T-helper 2 cell treated with Interferon-gamma antibody and Interleukin-4, amounts not matched to agents 5 μg/mL and 100 μg/mL, for 36 hours (primary cell): ENCODE measurements around the gene ZDHHC16.
"Not testable (repeated sequence)": the region's sequence is repeated elsewhere in the genome, so short reads cannot be mapped to it uniquely, and the experiment has no call there.

Experiments used
- DNase-seq: peaks from one replicate; pipeline ENCODE4 v3.0.0; 2021; ENCODE audit warnings: low spot score
- H3K27ac Mint-ChIP-seq: one replicate; pipeline ENCODE4 v1.8.0; 2021; ENCODE audit warnings: mild to moderate bottlenecking, mixed read lengths
- H3K27me3 Mint-ChIP-seq: one replicate; pipeline ENCODE4 v1.8.0; 2021; ENCODE audit warnings: low read depth, mixed read lengths
- H3K36me3 Mint-ChIP-seq: one replicate; pipeline ENCODE4 v1.8.0; 2021; ENCODE audit warnings: low read depth, mixed read lengths
- H3K4me1 Mint-ChIP-seq: one replicate; pipeline ENCODE4 v1.8.0; 2021; ENCODE audit warnings: low read depth, mixed read lengths
- H3K4me3 Mint-ChIP-seq: one replicate; pipeline ENCODE4 v1.8.0; 2022; ENCODE audit warnings: mild to moderate bottlenecking, moderate library complexity, mixed read lengths
- H3K9me3 Mint-ChIP-seq: one replicate; pipeline ENCODE4 v1.8.0; 2021; ENCODE audit warnings: mixed read lengths

The ZDHHC16 gene

GRCh38 chr10:97479410-97479809, 33.4 kb downstream of the ZDHHC16 start:
- H3K36me3 Mint-ChIP-seq, result peaks cover 51% of the 10 kb centered on the region

DNA sequence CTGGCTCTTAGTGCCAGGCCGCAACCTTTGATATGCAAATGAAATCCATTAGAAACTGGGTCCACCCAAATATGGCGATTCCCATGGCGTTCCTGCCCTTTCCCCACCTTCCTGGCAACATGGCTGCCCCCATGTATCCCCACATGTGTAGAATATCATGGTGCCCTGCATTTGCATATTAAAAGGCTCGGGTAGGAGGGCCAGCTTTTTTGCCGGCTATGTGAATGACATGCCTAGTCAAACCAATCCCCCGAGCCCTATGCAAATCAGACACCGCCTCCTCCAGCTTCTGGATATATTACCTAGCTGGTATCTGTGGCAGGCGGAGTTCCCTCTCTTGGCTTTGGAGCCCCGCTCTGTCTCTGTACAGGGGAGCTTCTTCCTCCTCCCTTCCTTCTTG, 34.0 kb downstream of the ZDHHC16 start:
- H3K4me3 Mint-ChIP-seq, result no peak overlapping the region
- DNase-seq, result no peak
- H3K36me3 Mint-ChIP-seq, result peaks cover 47% of the 10 kb centered on the region
- H3K27me3 Mint-ChIP-seq, result no peaks in the 10 kb centered on the region
- peaks cover 3% of the 10 kb centered on the region for H3K4me1 Mint-ChIP-seq
- no peaks in the 10 kb centered on the region for H3K9me3 Mint-ChIP-seq
- no peak overlapping the region for H3K27ac Mint-ChIP-seq

More at GRCh38 chr10:97479410-97479809, 33.4 kb downstream of the ZDHHC16 start:
- H3K27me3 Mint-ChIP-seq, H3K9me3 Mint-ChIP-seq, DNase-seq, H3K4me3 Mint-ChIP-seq, H3K27ac Mint-ChIP-seq, H3K4me1 Mint-ChIP-seq: not testable (repeated sequence)

DNA sequence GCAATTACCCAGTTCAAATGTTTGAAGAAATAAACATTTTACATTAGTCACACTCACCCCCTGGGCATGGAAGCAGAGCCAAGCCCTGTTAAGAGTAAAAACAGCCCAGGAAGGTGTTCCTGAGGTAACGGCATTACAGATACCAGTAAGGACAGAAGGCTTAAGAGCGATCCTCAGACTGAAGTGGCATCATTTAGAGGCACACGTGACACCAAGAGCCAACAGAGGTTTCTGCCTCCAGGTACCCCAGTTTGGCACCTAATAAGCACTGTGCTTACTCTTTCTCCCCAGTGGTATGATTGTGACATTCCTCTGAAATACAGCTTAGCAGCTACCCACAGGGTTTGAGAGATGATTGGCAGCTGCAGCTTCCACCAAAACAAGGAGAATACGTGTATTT, 35.1 kb downstream of the ZDHHC16 start:
- Mint-ChIP-seq H3K27me3 (no peaks in the 10 kb centered on the region), H3K9me3 (no peaks in the 10 kb centered on the region), H3K27ac (no peak overlapping the region), H3K4me3 (no peak overlapping the region), H3K4me1 (peaks cover 5% of the 10 kb centered on the region), H3K36me3 (peaks cover 45% of the 10 kb centered on the region)
- DNase-seq, result no peak

DNA sequence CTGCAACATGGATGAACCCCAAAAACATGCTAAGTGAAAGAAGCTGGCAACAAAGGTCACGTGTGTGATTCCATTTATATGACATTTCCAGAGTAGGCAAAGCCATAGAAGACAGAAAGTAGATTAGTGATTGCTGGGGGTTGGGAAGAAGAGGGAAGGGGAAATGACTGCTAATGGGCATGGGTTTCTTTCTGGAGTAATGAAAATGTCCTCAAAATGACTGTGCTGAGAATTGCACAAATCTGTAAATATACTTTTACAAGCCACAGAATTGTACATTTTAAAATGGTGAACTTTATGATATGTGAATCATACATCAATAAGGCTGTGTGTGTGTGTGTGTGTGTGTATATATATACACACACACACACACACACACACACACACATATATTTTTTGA, 36.4 kb downstream of the ZDHHC16 start:
- H3K36me3 Mint-ChIP-seq, result peaks cover 42% of the 10 kb centered on the region
- no peak overlapping the region for H3K4me3 Mint-ChIP-seq
- H3K4me1 Mint-ChIP-seq, result peaks cover 8% of the 10 kb centered on the region
- no peak overlapping the region for H3K27ac Mint-ChIP-seq
- no peaks in the 10 kb centered on the region for H3K9me3 Mint-ChIP-seq
- H3K27me3 Mint-ChIP-seq, result no peaks in the 10 kb centered on the region
- no peak for DNase-seq

DNA sequence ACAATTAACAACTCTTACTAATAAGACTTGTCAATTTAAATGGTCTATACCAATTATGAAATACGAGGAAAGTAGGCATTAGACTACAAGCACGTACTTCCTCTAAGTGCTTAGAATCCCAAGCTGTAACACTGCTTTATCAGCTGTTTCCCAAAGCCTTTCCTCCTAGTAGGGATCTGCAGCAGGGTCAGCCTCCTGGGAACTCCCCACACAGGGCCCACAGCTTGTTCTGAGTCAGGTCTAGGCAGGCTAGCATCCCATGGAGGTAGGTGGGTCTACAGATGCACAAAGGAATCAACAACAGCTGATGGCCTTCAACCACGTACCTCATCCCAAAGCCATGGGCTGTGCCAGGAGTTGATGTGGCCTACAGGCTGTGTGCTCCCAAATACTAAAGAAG, 37.5 kb downstream of the ZDHHC16 start:
- H3K36me3 Mint-ChIP-seq, result peaks cover 35% of the 10 kb centered on the region
- peaks cover 8% of the 10 kb centered on the region for H3K4me1 Mint-ChIP-seq
- no peak overlapping the region for H3K4me3 Mint-ChIP-seq
- H3K27ac Mint-ChIP-seq, result no peak overlapping the region
- DNase-seq, result no peak
- H3K9me3 Mint-ChIP-seq, result no peaks in the 10 kb centered on the region
- no peaks in the 10 kb centered on the region for H3K27me3 Mint-ChIP-seq

DNA sequence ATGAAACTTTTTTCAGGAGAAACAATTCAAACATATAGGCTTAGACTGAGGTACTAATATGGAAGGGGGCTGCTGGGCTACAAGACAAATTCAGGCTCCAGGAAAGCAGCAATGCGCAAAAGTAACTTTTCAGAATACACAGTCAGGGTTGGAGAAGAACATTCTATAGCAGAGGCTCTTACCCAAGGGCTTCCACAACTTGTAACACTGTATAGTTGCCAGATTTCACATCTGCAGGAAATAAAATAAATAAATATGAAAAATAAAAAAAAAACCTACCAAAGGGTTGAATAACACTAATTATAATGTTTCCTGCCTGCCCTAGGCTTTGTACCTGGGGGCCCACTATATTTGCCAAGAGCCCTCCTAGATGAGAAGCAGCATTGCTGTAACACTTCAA, 37.9 kb downstream of the ZDHHC16 start:
- Mint-ChIP-seq H3K36me3 (peaks cover 35% of the 10 kb centered on the region), H3K4me3 (no peak overlapping the region), H3K4me1 (peaks cover 8% of the 10 kb centered on the region), H3K27ac (no peak overlapping the region), H3K9me3 (no peaks in the 10 kb centered on the region), H3K27me3 (no peaks in the 10 kb centered on the region)
- DNase-seq, result no peak

DNA sequence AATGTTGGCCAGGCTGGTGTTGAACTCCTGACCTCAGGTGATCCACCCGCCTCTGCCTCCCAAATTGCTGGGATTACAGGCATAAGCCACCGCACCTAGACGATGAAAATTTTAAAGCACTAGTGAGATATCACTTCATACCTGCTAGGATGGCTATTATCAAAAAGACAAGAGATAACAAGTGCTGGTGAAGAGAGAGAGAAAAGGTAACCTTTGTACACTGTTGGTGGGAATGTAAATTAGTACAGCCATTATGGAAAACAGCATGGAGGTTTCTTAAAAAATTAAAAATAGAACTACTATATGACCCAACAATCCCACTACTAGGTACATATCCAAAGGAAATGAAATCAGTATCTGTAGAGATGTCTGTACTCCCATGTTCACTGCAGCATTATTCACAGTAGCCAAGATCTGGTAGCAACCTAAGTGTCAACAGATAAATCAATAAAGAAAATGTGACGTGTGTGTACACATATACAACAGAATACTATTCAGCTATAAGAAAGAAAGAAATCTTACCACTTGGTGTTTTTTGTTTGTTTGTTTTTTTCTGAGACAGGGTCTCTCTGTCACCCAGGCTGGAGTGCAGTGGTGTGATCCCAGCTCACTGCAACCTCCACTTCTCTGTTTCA, 39.8 kb downstream of the ZDHHC16 start:
- H3K4me3 Mint-ChIP-seq, result no peak overlapping the region
- peaks cover 13% of the 10 kb centered on the region for H3K4me1 Mint-ChIP-seq
- H3K36me3 Mint-ChIP-seq, result peaks cover 28% of the 10 kb centered on the region
- DNase-seq, result no peak
- no peaks in the 10 kb centered on the region for H3K9me3 Mint-ChIP-seq
- H3K27me3 Mint-ChIP-seq, result no peaks in the 10 kb centered on the region
- no peak overlapping the region for H3K27ac Mint-ChIP-seq

DNA sequence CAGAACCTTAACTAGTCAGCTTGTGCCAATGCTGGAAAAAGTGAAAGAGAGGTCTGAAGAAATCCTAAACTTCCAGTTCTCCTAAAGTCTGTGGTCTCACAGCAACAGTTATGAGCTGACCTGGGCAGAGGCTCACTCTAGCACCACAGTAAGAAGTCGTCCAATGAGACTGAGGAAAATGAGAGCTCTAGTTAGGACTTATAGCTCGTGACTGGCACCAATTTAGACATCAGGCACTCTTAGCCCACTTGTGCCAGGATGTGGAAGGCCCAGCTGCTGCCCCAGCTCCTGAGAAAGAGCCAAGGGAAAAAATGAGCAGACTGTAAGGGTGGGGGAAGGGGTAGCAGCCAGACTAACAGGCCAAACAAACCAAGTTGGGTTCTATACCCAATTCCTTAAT, 44.6 kb downstream of the ZDHHC16 start:
- no peaks in the 10 kb centered on the region for H3K9me3 Mint-ChIP-seq
- peaks cover 23% of the 10 kb centered on the region for H3K4me1 Mint-ChIP-seq
- peaks cover 15% of the 10 kb centered on the region for H3K36me3 Mint-ChIP-seq
- no peak for DNase-seq
- H3K27me3 Mint-ChIP-seq, result no peaks in the 10 kb centered on the region
- H3K27ac Mint-ChIP-seq, result no peak overlapping the region
- H3K4me3 Mint-ChIP-seq, result no peak overlapping the region

DNA sequence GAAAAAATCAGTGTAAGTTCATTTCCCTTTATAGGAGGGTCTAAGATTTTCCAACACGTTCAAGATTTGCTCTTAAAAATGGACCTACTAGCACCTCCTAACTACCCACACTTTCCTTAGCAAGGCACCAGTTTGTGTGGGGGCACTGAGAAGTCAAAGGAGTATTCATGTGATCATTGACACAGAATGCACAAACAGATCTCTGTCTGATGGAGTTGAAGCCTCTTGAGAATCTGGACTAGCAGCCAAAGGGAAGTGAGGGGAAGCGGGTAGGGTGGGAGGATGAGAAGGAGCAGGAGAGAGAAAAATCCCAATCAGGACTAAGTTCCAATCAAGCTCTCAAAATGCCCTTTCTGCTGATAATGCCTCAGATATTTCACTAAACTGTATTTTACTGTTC, 48.2 kb downstream of the ZDHHC16 start:
- no peak overlapping the region for H3K4me3 Mint-ChIP-seq
- DNase-seq, result no peak
- no peak overlapping the region for H3K27ac Mint-ChIP-seq
- H3K4me1 Mint-ChIP-seq, result peaks cover 33% of the 10 kb centered on the region
- H3K27me3 Mint-ChIP-seq, result no peaks in the 10 kb centered on the region
- no peaks in the 10 kb centered on the region for H3K9me3 Mint-ChIP-seq
- peaks cover 7% of the 10 kb centered on the region for H3K36me3 Mint-ChIP-seq

GRCh38 chr10:97494863-97495506, 49.0 kb downstream of the ZDHHC16 start:
- H3K36me3 Mint-ChIP-seq, result peaks cover 5% of the 10 kb centered on the region
- peaks cover 5% of the 10 kb centered on the region for H3K27me3 Mint-ChIP-seq
- H3K4me1 Mint-ChIP-seq, result peaks cover 31% of the 10 kb centered on the region
- no peaks in the 10 kb centered on the region for H3K9me3 Mint-ChIP-seq
- peak overlapping the region; percentile 50 for H3K4me3 Mint-ChIP-seq
- no peak for DNase-seq
- peak overlapping the region; percentile 81 for H3K27ac Mint-ChIP-seq

DNA sequence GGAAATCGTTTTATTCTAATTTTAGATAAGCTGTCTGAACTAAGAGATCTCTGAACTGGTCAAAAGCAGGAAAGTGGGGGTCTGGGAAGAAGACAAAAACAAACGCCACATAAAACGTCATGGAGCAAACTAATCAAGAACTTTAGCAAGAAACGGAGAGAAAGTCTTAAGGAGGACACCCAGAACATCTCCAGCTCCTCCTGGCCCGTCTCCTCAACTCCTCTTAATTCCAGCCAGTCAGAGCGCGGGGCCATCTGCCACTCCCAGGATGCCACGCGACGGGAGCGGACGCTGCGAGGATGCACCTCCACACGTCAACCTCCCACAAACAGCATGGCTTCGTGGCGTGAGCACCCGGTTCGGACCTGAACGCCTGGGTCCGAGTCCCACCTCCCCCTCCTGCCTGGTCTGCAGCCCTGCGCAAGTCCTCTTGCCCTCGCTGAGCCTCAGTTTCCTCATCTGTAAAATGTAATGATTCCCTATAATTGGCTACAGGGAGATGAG, 51.6 kb downstream of the ZDHHC16 start:
- peak; percentile 82 for DNase-seq
- H3K27me3 Mint-ChIP-seq, result peaks cover 29% of the 10 kb centered on the region
- peak overlapping the region; percentile 97 for H3K27ac Mint-ChIP-seq
- H3K9me3 Mint-ChIP-seq, result no peaks in the 10 kb centered on the region
- H3K4me1 Mint-ChIP-seq, result peaks cover 28% of the 10 kb centered on the region
- H3K36me3 Mint-ChIP-seq, result peaks cover 5% of the 10 kb centered on the region
- peak overlapping the region; percentile 97 for H3K4me3 Mint-ChIP-seq

DNA sequence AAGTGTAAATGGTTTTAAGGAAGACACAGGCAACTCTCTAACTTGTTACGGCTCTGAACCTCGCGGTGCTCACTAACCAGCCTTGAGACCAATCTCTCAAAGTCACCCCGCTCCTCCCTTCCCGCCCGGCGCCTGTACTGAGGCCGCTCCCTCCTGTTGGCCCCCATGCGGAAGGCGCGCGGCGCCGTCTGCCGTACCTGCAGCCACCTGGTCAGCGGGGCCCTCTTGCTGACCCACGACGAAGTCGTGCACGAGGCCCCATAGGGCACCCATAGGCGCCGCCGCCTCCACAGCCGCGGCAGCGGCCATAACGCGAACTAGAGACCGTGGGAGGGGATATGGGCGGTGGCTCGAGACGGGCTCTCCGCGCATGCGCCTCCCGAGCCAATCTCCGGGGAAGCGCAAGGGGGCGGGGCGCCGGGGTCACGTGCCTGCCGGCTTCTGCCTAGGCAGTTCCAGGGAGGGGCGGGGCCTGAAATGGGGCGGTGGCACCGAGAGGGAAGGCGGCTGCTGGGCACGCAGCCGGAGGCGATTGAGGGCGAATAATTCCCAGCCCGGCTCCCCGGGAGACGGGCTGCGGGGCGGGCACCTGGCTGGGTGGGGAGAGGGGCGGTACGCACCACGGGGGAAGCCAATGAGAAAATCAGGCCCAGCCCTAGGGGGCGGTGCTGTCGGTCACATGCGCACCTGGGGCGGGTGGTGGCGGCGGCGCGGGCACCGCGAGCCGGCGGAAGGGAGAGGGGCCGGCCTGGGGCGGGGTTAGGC, 52.3 kb downstream of the ZDHHC16 start, which contains the start of gene MMS19:
Gene MMS19, minus strand, starts transcription at position 347 of the 765 bp plus-strand sequence. Its CDS starts 38 bp downstream, at position 309.
- H3K4me1 Mint-ChIP-seq, result peaks cover 28% of the 10 kb centered on the region
- no peaks in the 10 kb centered on the region for H3K9me3 Mint-ChIP-seq

GRCh38 chr10:97498841-97499560, 53.0 kb downstream of the ZDHHC16 start, which contains the start of gene UBTD1:
Gene UBTD1, plus strand, starts transcription at chr10:97498924. Its CDS starts 280 bp downstream, at chr10:97499204.
- peaks cover 28% of the 10 kb centered on the region for H3K4me1 Mint-ChIP-seq
- peaks cover 4% of the 10 kb centered on the region for H3K36me3 Mint-ChIP-seq
- peak; percentile 22 for DNase-seq
- peaks cover 37% of the 10 kb centered on the region for H3K27me3 Mint-ChIP-seq
- H3K9me3 Mint-ChIP-seq, result no peaks in the 10 kb centered on the region
- H3K27ac Mint-ChIP-seq, result peak within 1 kb of the TSS; percentile 97
- peak within 1 kb of the TSS; percentile 97 for H3K4me3 Mint-ChIP-seq

More for the DNA sequence above, 52.3 kb downstream of the ZDHHC16 start, which contains the start of gene MMS19:
- H3K36me3 Mint-ChIP-seq, result peaks cover 4% of the 10 kb centered on the region
- peak within 1 kb of the TSS; percentile 97 for H3K27ac Mint-ChIP-seq
- peaks cover 34% of the 10 kb centered on the region for H3K27me3 Mint-ChIP-seq
- peak; percentile 99 for DNase-seq
- peak within 1 kb of the TSS; percentile 97 for H3K4me3 Mint-ChIP-seq
